ENCODE data around the gene UNC80.

Gene UNC80

GRCh38 chr2:209918251-209918650 lies 146.6 kb downstream of the UNC80 start:
- DNase-seq: no peak

GRCh38 chr2:209922116-209922515 lies 150.5 kb downstream of the UNC80 start:
- no peak for DNase-seq

- no peak for DNase-seq
Observed at GRCh38 chr2:209929369-209929768, 157.7 kb downstream of the UNC80 start.

- no peak for DNase-seq
Observed at GRCh38 chr2:209933499-209934483, 162.2 kb downstream of the UNC80 start.

- no peak for DNase-seq
Observed at GRCh38 chr2:209936106-209936666, 164.6 kb downstream of the UNC80 start.

- no peak for DNase-seq
Observed at GRCh38 chr2:209937893-209938292, 166.3 kb downstream of the UNC80 start.

GRCh38 chr2:209938906-209939305 lies 167.3 kb downstream of the UNC80 start:
- no peak for DNase-seq

- DNase-seq: no peak
Observed at GRCh38 chr2:209940936-209941335, 169.3 kb downstream of the UNC80 start.

- no peak for DNase-seq
Observed at GRCh38 chr2:209942426-209942825, 170.8 kb downstream of the UNC80 start.

- no peak for DNase-seq
Observed at GRCh38 chr2:209942936-209943605, 171.4 kb downstream of the UNC80 start.

- no peak for DNase-seq
Observed at GRCh38 chr2:209943776-209944175, 172.1 kb downstream of the UNC80 start.

- DNase-seq: no peak
Observed at GRCh38 chr2:209946539-209946938, 174.9 kb downstream of the UNC80 start.

- no peak for DNase-seq
Observed at GRCh38 chr2:209956271-209956670, 184.6 kb downstream of the UNC80 start.

- DNase-seq: no peak
Observed at GRCh38 chr2:209958016-209958415, 186.4 kb downstream of the UNC80 start.

GRCh38 chr2:209960045-209960444 lies 188.4 kb downstream of the UNC80 start:
- no peak for DNase-seq

- peak; percentile 1 for DNase-seq
Observed at GRCh38 chr2:209960676-209961630, 189.3 kb downstream of the UNC80 start.

- no peak for DNase-seq
Observed at GRCh38 chr2:209965723-209966122, 194.1 kb downstream of the UNC80 start.

- DNase-seq: no peak
Observed at GRCh38 chr2:209969692-209970091, 198.1 kb downstream of the UNC80 start.

GRCh38 chr2:209970271-209970670 lies 198.6 kb downstream of the UNC80 start:
- DNase-seq: no peak

GRCh38 chr2:209970711-209971110 lies 199.1 kb downstream of the UNC80 start:
- no peak for DNase-seq

- no peak for DNase-seq
Observed at GRCh38 chr2:209973328-209973727, 201.7 kb downstream of the UNC80 start.

GRCh38 chr2:209974576-209974975 lies 202.9 kb downstream of the UNC80 start:
- no peak for DNase-seq
